ENCODE measurements around the gene CDKN2AIPNL.

The CDKN2AIPNL gene, protein sequence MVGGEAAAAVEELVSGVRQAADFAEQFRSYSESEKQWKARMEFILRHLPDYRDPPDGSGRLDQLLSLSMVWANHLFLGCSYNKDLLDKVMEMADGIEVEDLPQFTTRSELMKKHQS

DNA sequence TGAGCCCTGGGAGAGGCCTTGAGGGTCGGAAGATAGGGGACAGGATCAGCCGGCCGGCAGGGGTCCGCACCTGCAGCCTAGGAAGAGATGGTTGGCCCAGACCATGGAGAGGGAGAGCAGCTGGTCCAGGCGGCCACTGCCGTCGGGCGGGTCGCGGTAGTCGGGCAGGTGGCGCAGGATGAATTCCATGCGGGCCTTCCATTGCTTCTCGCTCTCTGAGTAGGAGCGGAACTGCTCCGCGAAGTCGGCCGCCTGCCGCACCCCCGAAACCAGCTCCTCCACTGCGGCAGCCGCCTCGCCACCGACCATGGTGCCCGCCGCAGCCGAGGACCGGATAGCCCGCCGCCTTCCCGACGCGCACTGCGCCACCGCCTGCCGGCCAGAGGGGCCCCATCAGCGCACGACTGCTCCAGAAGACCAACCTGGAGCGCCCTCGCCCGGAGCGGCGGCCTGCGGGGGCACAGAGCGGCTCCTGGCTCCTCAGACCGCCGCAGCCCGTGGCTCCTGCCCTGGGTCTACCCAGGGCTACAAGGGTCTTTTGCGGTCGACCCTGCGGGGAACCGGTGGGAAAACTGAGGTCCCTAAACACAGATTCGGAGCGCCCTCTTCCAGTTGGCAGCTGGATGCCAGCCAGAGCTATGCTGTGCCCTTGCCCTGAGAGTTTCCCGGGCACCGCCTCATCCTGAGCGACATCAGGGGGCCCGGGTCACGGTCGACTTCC lies at the start of gene CDKN2AIPNL:
Gene CDKN2AIPNL, minus strand, starts transcription at position 336 of the 721 bp plus-strand sequence. Its CDS starts 27 bp downstream, at position 309.
- peak; percentile 46 for DNase-seq

DNA sequence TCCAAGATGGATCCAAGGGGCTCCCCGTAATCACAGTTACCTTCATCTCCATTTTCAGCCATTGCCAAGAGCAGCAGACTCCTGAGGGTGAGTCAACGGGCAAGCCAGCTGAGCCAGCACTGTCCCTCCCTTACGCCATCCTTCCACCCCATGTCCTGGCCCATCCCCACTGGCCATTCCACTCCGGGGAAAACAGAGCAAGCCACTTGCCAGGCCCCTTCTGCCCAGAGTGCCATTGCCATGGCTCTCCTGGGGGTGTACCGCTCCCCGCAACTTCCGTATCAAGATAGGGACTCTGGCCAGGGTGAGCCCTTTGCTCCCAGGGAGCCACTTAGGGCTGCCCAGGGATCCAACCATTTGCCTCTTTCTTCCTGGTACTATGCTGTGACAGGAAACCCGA lies 48.9 kb upstream of the CDKN2AIPNL start:
- DNase-seq, result no peak

DNA sequence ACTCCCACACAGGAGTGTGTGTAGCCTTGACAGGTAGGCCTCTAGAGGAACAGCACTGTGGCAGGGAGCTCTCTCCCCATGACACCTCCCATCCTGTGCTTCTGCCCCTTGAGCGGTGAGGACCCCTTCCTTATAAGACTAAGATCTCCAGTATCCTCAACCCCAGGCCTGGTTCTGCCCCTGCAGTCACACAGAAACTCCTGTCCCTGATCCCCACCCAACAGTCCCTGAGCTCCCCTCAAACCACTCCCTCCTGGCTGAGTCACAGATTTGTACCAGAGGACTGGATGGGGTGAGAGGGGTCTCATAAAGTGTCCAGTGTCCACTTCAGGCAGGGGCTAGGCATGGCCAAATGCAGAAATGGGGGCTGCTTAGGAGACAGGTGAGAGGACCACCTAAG lies 47.8 kb upstream of the CDKN2AIPNL start:
- no peak for DNase-seq

DNA sequence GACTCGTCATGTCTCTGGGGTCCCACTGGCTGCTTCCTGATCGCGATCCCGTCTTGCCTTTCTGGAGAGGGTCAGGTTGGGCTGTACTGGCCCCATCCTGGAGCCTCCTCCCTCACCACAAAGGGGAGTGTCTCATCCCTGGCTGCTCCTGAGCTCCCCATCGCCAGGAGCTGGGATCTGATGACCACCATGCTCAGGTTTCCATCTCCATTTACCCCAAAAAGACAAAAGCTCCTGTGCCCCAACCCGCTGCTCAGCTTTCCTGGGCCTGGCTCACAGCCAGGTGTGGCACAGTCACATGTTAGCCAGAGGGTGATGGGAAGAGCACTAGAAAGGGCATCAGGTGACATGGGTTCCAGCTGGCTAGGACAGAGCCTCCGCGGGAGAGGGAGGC lies 47.3 kb upstream of the CDKN2AIPNL start:
- DNase-seq, result peak; percentile 15

DNA sequence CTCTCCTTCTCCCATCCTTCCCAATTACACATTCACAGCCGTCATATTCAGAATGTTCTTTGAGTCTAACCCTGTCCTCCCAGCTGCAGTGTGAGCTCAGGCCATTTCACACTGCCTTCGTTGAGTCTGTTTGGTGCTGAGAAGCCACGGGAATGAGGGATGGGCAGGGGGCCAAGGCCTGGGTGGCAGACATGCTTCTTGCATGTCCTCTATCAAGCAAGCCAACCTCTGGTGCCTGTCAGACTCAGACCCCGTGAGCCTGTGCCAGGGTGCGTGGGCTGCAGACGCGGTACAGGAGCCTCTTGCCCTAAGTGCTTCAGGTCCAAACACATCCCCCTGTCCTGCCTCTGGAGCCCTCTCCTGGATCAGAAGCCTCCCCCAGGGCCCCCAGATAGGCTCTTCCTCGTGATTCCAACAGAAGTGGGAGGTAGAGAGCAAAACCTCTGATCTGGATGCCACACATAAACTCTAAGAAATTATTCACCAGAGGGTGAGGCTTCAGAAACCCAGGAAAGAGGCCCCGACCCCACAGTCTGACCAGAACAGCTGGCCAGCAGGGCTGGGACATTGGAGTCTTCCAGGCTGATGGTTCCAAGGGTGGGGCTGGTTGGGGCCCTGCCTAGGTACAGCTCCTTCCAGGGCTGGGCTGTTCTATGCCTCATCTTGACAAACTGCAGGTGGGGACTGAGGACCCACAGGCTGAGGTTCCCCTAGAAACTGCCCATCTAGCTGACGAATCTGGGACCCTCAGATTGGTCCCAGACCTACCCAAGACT lies 46.7 kb upstream of the CDKN2AIPNL start:
- DNase-seq, result peak; percentile 9

DNA sequence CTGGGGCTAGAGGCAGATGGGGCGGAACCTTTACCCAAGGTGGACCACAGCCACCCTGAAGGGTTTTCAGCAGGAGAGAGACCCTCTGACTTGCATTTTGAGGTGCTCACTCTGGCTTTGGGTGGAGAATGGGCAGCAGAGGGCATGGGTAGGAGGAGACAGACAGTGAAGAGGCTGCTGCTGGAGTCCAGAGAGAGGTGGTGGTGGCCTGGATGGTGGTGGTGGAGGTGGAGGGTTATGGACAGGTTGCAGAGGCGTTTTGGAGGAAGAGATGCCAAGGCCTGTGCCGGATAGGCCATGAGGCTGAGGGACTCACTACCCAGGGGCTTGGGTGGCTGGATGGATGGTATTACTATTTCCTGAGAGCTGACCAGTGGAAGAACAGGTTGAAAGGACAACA lies 46.1 kb upstream of the CDKN2AIPNL start:
- DNase-seq, result no peak

DNA sequence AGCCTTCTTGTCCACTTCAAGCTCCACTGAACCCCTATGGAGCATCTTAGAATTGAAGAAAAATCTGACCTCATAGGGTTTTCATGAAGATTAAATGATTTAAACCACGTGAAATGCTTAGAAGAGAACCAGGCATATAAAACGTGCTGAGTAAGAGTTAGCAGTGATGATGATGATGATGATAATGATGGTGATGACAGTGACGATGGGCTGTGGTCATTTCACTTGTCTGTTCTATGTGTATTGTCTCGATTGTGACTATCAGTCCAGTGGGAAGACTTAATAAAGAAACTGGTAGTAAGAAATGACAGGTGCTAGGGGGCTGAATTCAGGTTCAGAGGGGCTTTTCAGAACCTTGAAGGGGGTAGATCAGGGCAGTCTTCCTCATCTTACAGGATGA lies 45.1 kb upstream of the CDKN2AIPNL start:
- no peak for DNase-seq

DNA sequence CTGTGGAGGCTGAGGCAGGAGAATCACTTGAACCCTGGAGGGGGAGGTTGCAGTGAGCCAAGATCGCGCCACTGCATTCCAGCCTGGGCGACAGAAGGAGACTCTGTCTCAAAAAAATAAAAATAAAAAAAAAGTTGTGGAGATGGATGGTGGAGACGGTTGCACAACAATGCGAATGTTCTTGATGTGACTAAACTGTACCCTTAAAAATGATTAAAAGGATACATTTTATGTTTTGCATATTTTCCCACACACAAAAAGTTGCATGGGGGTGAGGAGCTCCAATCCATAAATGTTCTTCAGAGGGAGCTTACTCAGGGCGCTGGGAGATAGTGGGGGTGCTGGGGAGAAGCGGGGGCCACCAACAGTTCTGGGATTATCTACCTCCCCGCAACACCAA lies 43.8 kb upstream of the CDKN2AIPNL start:
- DNase-seq, result no peak

DNA sequence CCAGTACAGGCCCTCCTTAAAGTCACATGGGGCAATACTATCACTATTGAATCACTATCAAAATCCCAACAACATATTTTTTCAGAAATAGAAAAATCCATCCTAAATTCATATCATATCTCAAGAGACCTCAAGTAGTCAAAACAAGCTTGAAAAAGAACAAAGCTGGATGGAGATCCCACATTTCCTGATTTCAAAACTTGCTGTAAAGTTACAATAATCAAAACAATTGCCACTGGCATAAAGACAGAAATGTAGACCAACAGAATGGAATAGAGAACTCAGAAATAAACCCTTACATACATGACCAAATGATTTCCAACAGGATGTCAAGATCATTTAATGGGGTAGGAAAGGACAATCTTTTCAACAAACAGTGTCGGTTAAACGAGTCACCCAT lies 41.3 kb upstream of the CDKN2AIPNL start:
- DNase-seq, result no peak

DNA sequence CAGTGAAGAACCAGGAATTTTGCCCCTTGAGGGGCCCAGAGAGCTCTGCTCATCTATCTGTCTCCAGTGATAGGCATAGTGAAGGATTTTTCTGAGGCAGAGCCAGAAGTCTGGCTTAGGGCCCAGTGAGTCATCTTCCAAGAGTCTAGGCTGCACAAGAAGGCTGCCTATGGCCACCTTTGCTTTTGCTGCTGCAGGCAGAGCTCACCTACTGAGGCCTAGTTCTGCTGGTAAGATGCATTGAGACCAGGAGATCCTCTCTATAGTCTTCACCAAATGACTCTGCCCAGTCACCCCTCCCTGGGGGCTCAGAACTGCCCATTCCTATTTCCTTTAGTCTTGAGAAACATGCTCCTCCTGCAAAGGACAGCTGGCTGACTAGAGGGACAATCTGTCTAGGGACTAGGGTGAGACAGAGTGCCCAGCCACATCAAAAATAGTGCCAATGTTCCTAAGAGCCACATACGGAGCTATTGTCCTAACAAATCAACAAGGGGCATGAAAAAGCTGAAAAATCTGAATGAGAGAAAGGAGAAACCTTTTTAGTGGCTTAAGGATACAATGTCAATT lies 40.3 kb upstream of the CDKN2AIPNL start:
- DNase-seq, result no peak

DNA sequence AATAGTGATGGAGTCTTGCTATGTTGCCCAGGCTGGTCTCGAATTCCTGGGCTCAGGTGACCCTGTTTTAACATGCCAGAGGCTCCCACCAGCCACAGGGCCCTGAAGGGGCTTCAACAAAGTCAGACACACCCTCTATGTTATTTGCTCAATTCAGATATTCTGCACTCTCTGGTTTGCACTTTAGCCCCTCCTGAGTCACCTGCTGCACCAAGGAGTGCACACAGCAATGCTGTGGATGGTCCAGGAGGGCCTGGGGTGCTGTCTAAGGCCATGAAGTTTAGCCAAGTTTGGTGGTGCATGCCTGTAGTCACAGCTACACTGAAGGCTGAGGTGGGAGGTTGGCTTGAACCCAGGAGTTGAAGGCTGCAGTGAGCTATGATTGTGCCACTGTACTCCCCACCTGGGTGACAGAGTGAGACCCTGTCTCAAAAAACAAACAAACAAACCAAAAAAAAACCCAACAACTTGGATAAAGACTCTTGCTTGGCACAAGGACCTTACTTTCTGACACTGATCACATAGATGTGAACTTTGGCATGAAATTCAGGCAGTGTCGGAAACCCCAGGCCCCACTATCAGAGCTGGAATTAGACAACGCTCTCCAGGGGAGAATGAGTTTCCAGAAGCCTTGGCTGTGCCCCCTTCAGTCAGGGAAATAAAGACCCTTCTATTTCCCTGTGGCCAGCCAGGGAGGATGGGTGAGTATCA lies 39.7 kb upstream of the CDKN2AIPNL start:
- no peak for DNase-seq

DNA sequence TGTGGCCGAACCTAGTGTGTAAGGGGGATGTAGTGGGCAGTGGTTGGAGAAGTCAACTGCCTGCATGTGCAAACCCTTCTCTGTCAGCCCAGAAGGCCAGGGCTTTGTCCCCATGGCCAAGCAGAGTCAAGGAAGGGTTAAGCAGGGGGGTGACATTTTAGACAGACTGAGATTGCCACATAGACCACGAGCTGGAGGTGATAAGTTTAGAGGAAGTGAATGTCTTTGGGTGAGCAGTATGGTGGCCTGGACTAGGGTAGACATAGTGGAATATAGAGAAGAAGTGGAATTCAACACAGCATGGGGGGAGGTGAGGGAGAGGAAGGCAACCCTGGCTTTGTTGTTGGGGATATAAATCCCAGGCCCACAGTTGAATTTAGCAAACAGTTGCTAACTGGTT lies 38.7 kb upstream of the CDKN2AIPNL start:
- DNase-seq, result no peak

DNA sequence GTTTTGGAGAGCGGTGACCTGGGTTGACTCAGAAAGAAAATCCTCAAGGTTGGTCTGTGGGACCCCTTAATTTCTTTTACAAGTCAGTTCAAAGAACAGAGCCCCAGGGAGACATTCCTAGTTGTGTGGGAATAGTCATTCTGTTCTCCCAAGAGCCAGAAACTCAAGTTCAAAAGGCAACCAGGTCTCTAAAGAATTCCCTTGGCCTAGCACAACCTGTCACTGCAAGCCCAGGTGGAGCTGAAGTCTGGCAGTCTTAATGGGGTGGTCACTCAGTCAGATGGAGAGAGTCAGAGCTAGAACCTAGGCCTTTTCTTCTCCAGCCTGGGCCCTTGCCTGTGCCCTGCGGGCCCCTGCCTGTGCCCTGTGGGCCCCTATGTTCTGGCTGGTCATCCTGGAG lies 37.5 kb upstream of the CDKN2AIPNL start:
- no peak for DNase-seq

DNA sequence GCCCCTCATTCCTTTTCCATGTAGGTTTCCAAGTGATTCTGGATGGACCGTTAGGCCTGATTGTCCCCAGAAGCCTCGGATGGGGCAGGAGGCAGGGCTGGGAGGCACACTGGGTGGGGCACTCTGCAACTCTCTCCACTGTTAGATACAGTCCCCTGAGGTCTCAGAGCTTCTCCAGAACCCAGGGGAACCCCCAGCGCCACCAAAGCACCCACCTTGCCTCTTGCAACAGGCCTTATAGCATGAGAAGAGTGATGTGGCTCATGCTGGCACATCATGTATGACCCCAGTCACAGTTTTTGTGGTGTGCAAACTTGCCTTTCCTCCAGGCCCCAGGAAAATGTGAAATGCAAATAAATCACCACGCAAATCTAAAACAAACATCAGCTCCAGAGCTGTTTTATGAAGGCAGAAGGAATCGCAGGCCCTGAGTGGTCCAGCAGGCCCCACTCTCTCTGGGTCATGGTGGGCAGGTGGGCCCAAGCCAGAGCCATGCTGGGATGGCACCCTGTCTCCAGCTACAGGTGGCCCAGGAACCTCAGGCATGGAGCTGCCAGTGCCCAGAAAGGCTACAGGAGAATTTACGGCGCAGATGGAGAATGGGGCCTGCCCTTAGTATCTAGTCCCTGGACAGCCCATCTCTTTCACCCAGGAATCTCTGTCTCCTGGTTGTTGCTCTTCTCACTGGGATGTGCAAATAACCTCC lies 36.3 kb upstream of the CDKN2AIPNL start:
- no peak for DNase-seq

DNA sequence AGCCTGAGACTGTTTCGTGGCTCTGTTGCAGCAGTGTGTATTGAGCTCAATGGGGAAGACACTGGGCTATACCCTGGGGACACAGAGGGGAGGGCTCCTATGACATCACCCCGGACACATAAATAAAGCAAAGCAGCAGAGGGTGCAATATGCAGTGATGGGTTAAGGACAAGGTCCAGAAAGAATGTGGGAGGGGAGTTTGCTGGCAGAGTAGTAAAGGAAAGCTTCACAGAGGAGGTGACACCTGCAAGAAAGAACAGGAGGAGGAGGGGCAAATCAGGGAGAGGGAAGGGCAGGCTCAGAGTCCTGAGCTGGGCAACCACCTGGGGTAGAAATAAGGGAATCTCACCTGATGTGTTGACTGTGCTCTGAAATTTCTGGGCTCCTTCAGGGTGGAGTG lies 35.3 kb upstream of the CDKN2AIPNL start:
- DNase-seq, result no peak

DNA sequence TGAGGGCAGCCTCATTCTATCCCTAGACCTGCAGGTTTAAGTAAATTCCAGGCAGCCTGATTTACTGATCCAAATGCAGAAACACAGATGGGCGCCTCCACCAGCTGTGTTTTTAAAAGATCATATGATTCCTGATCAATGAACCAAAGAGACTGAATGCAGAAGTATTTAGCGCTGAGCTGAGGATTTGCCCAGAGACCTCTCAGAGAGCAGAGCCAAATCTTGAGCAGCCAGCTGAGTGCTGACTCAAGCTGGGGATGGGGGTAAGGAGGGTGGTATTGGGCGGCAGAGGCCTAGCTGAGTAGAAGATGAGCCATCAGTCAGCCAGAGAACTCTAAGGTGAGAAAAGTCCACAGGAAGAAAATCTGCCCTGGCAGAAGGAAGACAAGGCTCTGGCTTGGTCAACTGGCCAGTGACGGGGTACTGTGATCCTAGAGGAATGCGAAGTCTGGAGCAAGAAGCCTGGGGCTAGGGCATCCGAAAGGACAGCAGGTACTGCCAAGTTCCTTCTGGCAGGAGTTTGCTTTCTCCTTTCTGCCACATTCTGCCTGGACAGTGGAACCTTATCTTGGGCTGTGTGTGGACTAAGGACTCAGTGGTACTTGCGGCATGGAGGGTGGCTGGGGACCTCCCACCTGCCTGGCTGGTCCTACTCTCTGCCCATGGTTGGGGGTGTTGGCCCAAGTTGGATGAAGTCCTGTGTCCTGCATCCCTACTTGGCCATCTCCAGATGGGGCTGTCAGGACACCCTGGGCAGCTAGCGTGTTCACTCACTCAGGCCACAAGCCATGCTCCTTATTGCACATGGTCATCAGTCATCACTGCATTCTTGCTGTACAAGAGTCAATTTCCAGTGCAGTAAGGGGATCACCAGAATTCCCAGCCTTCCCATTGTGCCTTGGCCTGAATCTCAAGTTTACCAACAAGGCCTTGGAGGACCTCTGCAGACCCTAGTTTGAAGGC lies 34.5 kb upstream of the CDKN2AIPNL start:
- DNase-seq, result no peak

DNA sequence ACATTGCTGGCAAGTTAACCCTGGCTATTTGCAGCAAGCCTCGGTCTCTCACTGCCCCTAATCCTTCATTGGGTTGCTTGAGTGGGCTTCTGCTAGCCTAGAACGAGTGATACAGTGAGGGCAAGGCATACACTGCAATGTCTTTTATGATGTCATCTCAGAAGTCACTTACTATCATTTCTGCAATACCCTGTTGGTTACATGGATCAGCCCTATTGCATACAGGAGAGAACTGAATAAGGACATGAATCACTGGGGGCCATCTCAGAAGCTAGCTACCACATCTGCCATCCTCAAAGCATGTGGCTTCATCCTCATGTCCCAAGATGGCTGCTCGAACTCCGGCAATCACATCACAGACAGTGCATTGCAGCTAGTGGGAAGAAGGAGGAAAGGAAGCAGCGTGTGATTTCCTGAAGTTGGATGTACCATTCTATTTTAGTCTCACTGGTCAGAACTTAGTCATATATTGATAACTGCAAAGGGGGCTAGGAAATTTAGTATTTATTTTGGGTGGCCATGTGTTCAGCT lies 33.3 kb upstream of the CDKN2AIPNL start:
- no peak for DNase-seq

DNA sequence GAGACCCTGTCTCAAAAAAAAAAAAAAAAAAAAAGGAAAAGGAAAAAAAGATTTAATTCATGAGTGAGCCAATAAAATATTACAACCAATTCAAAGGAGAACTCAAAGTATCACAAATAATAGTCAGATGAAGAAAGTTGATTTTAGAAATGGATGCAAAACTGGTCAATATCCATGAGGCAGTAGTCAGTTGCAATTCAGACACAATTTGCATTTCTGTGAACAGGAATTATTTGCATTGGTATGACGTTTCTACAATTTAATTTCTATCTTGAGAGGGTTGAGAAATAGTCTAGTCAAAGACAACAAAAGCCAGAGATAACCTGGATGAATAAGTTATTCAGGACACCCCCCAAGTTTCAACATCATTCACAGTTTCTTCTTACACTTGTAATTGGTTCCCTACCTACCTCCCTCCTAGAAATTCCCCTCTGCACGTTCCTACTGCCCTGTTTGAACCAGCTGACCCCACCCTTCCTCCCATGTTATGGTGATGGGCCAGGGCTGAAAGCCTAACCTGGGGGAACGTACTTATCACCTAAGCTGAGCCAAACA lies 28.6 kb upstream of the CDKN2AIPNL start:
- DNase-seq, result no peak

DNA sequence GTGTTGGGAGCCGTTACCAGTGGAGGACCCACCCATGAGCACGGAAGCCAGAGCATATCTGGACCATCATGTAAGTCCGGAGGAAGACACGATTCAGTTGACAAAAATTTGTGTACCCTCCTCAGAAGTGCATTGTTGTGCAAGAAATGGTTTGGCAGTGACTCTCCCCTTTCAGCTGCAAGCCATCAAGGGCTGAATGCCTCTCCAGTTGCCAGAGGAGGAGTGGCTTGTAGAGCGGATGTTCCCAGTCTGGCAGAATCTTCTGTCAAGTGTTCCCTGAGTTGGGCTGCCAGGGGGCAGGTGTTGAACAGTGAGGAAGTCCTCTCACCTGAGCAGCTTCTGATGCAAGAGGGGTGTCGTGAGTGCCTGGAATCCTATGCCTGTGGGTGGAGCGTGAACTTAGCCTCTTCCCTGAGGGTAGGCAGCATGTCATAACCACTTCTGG lies 27.6 kb upstream of the CDKN2AIPNL start:
- DNase-seq, result peak; percentile 79

DNA sequence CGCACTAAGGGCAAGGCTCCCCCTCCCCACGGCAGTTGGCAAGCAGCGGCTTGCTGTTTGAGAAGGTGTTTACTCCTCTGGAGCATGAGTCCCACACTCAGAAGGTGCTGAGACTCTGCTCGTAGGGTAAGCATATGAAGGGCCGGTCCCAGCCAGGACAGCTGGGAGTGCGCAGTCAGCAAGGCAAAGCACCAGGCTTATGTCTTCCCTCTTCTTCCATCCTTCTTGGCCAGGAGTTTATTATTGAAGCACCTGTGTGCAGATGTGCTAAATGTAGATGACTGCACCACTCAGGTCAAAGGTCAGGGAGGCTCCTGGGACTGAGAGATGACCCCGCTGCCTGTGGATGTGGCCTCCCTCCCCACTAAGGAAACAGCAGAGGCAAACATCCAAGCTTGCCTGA lies 27.0 kb upstream of the CDKN2AIPNL start:
- DNase-seq, result no peak

All from DMS79 treated with DMSO at 0.1 percent for 48 hours (cell line).